HEK293T (cell line): ENCODE results near the gene C6orf136.

ENCODE experiments used
- ELF4 ChIP-seq: fragments of 450-650 bp; IDR thresholded peaks from 2 replicates; pipeline ENCODE4 v1.6.1; 2017; ENCODE audit warnings: antibody characterized with exemption
- SP1 ChIP-seq: fragments of 450-650 bp; IDR thresholded peaks from 2 replicates; pipeline ENCODE4 v1.6.1; 2017
- SUZ12 ChIP-seq: fragments of 450-650 bp; IDR thresholded peaks from 2 replicates; pipeline ENCODE4 v1.6.1; 2016; ENCODE audit warnings: mild to moderate bottlenecking

GRCh38 chr6:30683183-30683979 is 36.4 kb downstream of the C6orf136 start:
- TF ChIP-seq SP1 (no peak), SUZ12 (no peak), ELF4 (no peak)
